Ovary (tissue), 9 donors: ENCODE results near the gene TANC1. TPM values are rescaled to one million over a fixed set of nuclear protein-coding genes. Genes with fewer than 3 reads are reported as not detected.

Experiments used
- DNase-seq, 5 donors: peaks; one replicate each; pipeline ENCODE4 v3.0.0-alpha.2; 2019 to 2020
- H3K27ac ChIP-seq, 2 donors: fragments of 200-600 bp; one replicate each; pipeline versions ENCODE4 v1.5.1 to v1.8.0; 2019 to 2022
- H3K27me3 ChIP-seq: fragments of 200-600 bp; one replicate; pipeline ENCODE4 v1.8.0; 2022
- H3K36me3 ChIP-seq: fragments of 200-600 bp; sonication (generic); one replicate; pipeline ENCODE4 v1.5.1; 2019
- H3K4me1 ChIP-seq: one replicate; pipeline ENCODE4 v1.8.1; 2013; ENCODE audit warnings: mild to moderate bottlenecking, moderate library complexity; ENCODE audit not compliant: insufficient read depth
- H3K4me3 ChIP-seq: fragments of 200-600 bp; sonication (generic); one replicate; pipeline ENCODE4 v1.5.1; 2017
- H3K9me3 ChIP-seq, 2 donors: fragments of 200-600 bp in 1 of 2; sonication (generic) in 1 of 2; one replicate each; pipeline versions ENCODE4 v1.5.1 to v1.8.1; 2013 to 2019; ENCODE audit warnings: mild to moderate bottlenecking in 1 of 2, moderate library complexity in 1 of 2
- EP300 ChIP-seq: sonication (generic); formaldehyde crosslinking; IDR thresholded peaks from one replicate; pipeline ENCODE4 v1.6.1; 2017; ENCODE audit warnings: antibody characterized with exemption
- POLR2A ChIP-seq: fragments of 450-650 bp; IDR thresholded peaks from one replicate; pipeline ENCODE4 v1.6.1; 2017; ENCODE audit warnings: antibody characterized with exemption, mild to moderate bottlenecking, moderate library complexity
- WGBS, 3 donors: extraction: QIAGEN DNeasy Blood & Tissue Kit in 1 of 3; methylation state at CpG; one replicate each; pipeline versions ENCODE4 v1.1.5 to v1.1.7; 2013 to 2017; 5-methylcytosine and 5-hydroxymethylcytosine counted together
- intact Hi-C, 4 donors: fragments of 100-400 bp; cut with DNase I; formaldehyde crosslinking; loops; one replicate each; pipeline versions ENCODE4 v1.11.0 to v1.15.1; 2022 to 2023
- polyA plus RNA-seq, 2 donors: library from polyadenylated mRNA; stranded (reverse); fragments of 200-250 nt in 1 of 2; fragments of 350-450 nt in 1 of 2; fragmentation: Illumina TruSeq in 1 of 2; extraction: RNeasy Lipid Tissue Mini Kit (QIAGEN cat#74804) in 1 of 2; gene quantifications; one replicate each; pipeline ENCODE4 v1.2.3, GENCODE V29; 2013 to 2014
- total RNA-seq, 7 donors: library from RNA; depleted of rRNA in 2 of 7; stranded (reverse); fragments of >200 nt in 2 of 7; fragmentation: NEBNext Ultra II Directional in 3 of 7; extraction: Animal tissue kit (Norgen Biotek cat#: 25700) in 3 of 7; gene quantifications; one replicate each; pipeline versions ENCODE4 v1.1.0 to v1.2.4, GENCODE V29; 2016 to 2023
- TF ChIP-seq, protein P1 (sequence below), 3 donors: fragments of 450-650 bp in 2 of 3; fragments of 200-600 bp in 1 of 3; IDR thresholded peaks; one replicate each; pipeline versions ENCODE4 v1.5.1 to v1.8.0; 2016 to 2022; ENCODE audit warnings: antibody characterized with exemption in 3 of 3, mild to moderate bottlenecking in 1 of 3
- donor health status: DM: no; HTN: no; CAD: no; lungs with moderate emphysema.
- donor health status: DM: no; HTN: no; CAD: no.
- donor health status: Bipolar disorder and iron deficiency.
- donor health status: DM: yes; HTN: yes; CAD: no.
- donor health status: DM: no; HTN: no; CAD: no.
- donor health status: DM: yes; HTN: yes; CAD: no.

Gene TANC1
- total and polyA plus RNA-seq, 9 donors = 12.2 to 39.2 (median 25.8) TPM

DNA sequence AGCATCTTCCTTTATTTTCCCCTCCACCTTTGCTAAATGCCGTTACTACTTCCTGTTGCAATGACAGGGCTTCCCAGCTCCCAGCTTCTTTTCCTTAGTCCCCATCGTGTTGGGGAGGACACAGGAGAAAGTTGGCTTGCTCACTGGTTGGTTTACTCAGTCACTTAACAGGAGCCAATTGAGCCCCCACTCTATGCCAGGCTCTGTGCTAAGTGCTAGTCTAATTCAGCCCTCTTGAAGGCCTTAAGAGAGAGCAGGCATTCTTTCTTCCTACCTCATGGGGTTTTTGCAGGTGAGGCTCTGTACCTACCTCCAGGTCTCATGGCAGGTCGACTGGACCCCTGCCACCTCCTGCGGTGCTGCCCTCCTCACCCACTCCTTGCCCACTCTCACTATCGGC, 20.1 kb downstream of the TANC1 start:
- no peak for DNase-seq
- intact Hi-C loops = no loop called here
- TF ChIP-seq, protein P1, sequence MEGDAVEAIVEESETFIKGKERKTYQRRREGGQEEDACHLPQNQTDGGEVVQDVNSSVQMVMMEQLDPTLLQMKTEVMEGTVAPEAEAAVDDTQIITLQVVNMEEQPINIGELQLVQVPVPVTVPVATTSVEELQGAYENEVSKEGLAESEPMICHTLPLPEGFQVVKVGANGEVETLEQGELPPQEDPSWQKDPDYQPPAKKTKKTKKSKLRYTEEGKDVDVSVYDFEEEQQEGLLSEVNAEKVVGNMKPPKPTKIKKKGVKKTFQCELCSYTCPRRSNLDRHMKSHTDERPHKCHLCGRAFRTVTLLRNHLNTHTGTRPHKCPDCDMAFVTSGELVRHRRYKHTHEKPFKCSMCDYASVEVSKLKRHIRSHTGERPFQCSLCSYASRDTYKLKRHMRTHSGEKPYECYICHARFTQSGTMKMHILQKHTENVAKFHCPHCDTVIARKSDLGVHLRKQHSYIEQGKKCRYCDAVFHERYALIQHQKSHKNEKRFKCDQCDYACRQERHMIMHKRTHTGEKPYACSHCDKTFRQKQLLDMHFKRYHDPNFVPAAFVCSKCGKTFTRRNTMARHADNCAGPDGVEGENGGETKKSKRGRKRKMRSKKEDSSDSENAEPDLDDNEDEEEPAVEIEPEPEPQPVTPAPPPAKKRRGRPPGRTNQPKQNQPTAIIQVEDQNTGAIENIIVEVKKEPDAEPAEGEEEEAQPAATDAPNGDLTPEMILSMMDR (IDR thresholded peaks at IDR 0.05) = no peak
- TF ChIP-seq POLR2A (no peak), EP300 (no peak)
- WGBS, 3 donors = 62 to 66% (median 62%) methylated on average over 5 of the region's 5 CpGs
- no peaks in the 10 kb centered on the region for H3K27me3 ChIP-seq
- H3K4me1 ChIP-seq = peaks cover 3% of the 10 kb centered on the region
- H3K9me3 ChIP-seq = no peaks in the 10 kb centered on the region
- H3K36me3 ChIP-seq = no peaks in the 10 kb centered on the region
- no peak overlapping the region for H3K4me3 ChIP-seq
- H3K27ac ChIP-seq = no peak overlapping the region

DNA sequence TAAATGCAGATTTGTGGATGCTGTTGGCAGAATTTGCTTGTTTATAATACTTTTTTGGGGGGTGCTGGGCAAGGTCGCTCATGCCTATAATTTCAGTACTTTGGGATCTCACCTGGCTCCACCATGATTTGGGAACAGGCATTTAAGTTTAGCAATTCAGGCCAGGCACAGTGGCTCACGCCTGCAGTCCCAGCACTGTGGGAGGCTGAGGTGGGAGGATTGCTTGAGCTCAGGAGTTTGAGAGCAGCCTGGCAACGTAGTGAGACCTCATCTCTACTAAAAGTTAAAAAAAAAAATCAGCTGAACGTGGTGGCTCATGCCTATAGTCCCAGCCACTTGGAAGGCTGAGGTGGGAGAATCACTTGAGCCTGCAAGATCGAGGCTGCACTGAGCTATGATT, 20.7 kb downstream of the TANC1 start:
- no peak overlapping the region for H3K27ac ChIP-seq
- H3K4me3 ChIP-seq = no peak overlapping the region
- no peaks in the 10 kb centered on the region for H3K9me3 ChIP-seq
- peaks cover 3% of the 10 kb centered on the region for H3K4me1 ChIP-seq
- no peak for DNase-seq
- TF ChIP-seq, protein P1 (IDR thresholded peaks at IDR 0.05) = no peak
- TF ChIP-seq EP300 (no peak), POLR2A (no peak)
- no peaks in the 10 kb centered on the region for H3K36me3 ChIP-seq
- WGBS, 3 donors = 88 to 90% (median 89%) methylated on average over 5 of the region's 5 CpGs
- intact Hi-C loops = no loop called here
- H3K27me3 ChIP-seq = no peaks in the 10 kb centered on the region

DNA sequence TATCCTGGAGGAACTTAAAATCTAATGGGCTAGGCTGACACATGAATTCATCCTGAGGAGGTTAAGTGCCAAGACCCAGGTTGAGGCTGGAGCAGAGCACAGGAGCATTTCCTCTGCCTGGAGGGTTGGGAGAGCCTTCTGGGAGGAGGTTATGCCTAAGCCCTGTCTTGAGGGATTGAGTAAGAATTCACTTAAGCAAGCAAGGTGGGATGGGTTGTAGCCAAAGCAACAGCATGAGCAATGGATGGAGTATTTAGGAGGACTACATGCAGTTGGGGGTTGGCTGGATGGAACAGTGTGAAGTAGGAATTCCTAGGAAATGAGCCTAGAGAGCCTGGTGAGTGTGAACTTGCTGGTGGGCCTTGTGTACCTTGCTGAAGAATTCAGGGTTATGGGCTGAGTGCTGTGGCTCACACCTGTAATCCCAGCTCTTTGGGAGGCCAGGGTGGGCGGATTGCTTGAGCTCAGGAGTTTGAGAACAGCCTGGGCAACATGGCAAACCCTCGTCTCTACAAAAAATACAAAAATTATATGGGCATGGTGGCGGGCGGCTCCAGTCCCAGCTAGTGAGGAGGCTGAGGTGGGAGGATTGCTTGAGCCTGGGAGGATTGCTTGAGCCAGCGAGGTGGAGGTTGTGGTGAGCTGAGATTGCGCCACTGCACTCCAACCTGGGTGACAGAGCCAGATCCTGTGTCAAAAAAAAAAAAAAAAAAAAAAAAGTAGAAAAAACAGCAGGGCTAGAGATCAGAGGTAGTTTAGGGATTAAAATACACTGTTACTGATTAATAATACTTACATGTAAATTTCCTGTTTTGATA, 22.2 kb downstream of the TANC1 start:
- intact Hi-C loops = no loop called here
- H3K4me3 ChIP-seq = no peak overlapping the region
- H3K27me3 ChIP-seq = no peaks in the 10 kb centered on the region
- no peaks in the 10 kb centered on the region for H3K4me1 ChIP-seq
- DNase-seq = no peak
- WGBS, 3 donors = 94 to 99% (median 98%) methylated on average over 6 of the region's 6 CpGs
- no peak overlapping the region for H3K27ac ChIP-seq
- no peaks in the 10 kb centered on the region for H3K36me3 ChIP-seq
- no peaks in the 10 kb centered on the region for H3K9me3 ChIP-seq
- no peak for TF ChIP-seq EP300
- TF ChIP-seq POLR2A = no peak
- TF ChIP-seq, protein P1 (IDR thresholded peaks at IDR 0.05) = no peak

DNA sequence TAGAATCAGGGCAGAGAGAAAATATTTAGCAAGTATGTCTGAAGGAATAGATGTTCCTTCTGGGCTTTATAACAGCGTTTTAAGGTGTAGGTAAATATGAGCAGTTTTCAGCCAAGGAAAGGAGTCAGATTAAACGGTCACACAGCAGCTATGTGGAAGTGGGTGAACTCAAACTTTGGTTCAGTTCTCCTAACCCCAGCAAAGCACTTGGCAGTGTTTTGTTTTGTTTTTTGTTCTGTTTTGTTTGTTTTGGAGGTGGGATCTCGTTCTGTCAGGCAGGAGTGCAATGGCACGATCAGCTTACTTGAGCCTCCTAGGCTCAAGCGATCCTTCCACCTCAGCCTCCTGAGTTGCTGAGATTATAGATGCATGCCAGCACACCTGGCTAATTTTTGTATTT, 24.6 kb downstream of the TANC1 start:
- Histone ChIP-seq H3K27ac (no peak overlapping the region), H3K36me3 (no peaks in the 10 kb centered on the region), H3K27me3 (no peaks in the 10 kb centered on the region), H3K4me1 (no peaks in the 10 kb centered on the region), H3K9me3 (no peaks in the 10 kb centered on the region), H3K4me3 (no peak overlapping the region)
- no peak for DNase-seq
- no peak for TF ChIP-seq POLR2A
- TF ChIP-seq EP300 = no peak
- TF ChIP-seq, protein P1 (IDR thresholded peaks at IDR 0.05) = no peak
- intact Hi-C loops = no loop called here
- WGBS, 3 donors = 84 to 98% (median 89%) methylated on average over 5 of the region's 5 CpGs
